ENCODE results near the gene CBFA2T2.
"Not testable (repeated sequence)": the region's sequence is repeated elsewhere in the genome, so short reads cannot be mapped to it uniquely, and the experiment has no call there.

Gene CBFA2T2

DNA sequence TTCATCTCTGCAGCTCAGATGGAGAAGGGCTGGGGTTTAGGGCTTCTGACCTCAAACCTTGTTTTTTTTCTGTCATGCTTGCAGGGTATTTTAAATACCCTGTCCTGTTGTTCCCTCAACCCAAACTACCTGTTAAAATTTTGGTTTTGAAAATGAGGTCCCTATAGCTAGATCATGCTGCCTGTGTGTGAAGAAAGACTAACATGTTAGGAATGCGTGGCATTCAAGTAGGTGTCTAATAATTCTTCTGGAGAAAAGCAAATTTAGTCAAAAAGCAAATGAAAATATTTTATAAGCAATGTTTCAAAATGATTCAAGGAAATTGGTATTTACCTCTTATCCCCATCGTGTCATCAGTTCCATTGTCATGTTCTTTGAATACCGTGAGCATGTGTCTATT is 95.1 kb downstream of the CBFA2T2 start:
- no peak for DNase-seq

DNA sequence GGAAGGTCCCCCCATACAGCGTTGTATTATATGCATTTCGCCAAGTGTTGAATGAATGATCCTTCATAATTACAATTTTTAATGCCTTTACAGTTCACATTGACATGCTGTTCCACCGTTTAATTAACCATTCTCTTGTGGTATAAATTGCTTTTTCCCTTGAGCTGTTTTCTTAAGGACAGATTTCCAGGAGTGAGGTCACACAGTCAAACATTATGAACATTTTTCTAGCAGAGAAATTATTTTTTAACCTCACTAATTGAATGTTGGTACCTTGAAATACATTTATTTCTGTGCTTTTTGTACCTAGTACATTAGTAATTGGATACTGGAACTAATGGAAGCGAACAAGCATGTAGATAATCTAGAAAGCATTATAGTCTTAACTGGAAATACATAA is 95.5 kb downstream of the CBFA2T2 start:
- no peak for DNase-seq

DNA sequence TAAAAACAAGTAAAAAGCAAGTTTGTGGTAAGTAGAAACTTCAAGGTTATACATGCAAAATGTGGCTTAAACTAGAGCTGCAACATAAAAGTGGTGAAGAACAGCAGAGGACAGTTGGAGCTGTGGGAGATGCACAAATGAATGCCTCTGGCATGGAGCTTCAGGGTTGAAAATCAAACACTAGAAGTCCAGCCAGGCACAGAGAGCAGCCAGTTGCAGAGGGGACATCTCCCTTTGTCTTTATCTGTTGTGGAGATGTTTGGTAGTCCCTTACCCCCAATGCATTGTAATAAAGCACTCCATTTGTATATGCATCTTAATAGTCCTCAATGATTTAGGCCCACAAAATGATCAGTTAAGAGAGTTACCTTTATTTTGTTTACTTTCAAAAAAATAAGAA is 99.2 kb downstream of the CBFA2T2 start:
- no peak for DNase-seq

DNA sequence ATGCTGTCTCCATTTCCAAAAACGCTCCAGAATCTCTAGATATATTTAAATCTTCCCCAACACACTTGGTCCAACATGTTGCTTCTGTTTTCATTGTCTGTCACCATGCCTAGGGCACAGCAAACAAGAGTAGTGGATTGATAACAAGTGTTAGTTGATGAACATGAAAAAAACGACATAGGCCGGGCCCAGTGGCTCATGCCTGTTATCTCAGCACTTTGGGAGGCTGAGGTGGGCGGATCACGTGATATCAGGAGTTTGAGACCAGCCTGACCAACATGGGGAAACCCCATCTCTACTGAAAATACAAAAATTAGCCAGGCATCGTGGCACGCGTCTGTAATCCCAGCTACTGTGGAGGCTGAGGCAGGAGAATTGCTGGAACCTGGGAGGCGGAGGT is 102.0 kb downstream of the CBFA2T2 start:
- DNase-seq = not testable (repeated sequence)

DNA sequence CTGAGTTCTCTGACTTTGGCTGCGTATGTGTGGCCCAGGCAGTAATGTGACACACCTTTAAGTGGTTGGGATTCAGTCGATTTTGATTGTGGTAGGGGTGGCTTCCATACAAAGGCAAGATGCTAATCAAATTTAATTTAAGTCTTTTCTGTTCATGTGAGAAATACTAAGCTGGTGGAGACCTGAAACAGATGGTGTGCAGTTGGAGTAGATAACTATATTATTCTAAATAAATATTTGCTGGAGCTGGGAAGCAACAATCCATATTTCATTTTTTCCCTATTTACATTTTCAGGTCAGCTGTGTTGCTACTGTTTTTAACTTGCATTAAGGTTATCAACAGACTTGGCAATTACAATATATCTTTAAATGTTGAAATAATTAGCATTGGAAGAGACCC is 104.8 kb downstream of the CBFA2T2 start:
- no peak for DNase-seq

DNA sequence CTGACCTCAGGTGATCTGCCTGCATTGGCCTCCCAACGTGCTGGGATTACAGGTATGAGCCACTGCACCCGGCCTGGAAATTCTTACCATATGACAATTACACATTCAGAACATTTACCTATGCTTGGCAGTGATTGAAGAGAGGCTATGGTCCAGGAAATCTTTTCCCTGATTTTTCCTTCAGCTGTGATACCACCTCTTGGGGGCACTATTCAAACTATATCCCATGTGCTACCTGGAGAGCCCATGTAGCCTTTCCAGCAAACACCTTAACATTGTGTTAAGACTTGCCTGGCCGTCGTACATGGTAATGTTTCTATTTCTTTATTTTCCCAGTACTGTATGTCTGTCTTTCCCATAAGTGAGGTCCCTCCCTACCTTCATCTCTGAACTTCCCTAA is 110.5 kb downstream of the CBFA2T2 start:
- DNase-seq = no peak

DNA sequence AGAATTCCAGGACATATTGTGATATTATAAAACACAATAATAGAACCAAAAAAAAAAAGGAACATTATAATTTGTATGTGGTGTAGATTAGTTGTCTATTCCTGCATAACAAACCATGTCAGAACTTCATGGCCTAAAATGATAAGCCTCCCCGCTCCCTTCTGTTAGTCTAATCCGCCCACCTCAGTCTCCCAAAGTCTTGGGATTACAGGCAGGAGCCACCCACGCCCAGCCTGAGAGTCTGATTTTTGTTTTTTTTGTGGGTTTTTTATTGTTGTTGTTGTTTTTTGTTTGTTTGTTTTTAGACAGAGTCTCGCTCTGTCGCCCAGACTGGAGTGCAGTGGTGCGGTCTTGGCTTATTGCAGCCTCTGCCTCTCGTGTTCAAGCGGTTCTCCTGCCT is 111.1 kb downstream of the CBFA2T2 start:
- no peak for DNase-seq

DNA sequence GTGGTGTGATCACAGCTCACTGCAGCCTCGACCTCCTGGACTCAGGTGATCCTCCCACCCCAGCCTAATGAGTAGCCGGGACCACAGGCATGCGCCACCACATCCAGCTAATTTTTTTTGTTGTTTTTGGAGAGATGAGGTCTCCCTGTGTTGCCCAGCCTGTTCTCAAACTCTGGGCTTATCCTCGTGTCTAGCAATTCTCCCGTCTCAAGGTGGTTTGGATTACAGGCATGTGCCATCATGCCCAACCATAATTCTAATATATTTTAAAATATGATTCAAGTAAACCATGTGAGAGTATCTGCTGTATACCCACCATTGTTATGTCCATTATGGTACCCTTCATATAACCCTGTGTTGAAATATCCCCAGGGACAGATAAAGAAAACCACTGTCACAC is 112.0 kb downstream of the CBFA2T2 start:
- DNase-seq = no peak

DNA sequence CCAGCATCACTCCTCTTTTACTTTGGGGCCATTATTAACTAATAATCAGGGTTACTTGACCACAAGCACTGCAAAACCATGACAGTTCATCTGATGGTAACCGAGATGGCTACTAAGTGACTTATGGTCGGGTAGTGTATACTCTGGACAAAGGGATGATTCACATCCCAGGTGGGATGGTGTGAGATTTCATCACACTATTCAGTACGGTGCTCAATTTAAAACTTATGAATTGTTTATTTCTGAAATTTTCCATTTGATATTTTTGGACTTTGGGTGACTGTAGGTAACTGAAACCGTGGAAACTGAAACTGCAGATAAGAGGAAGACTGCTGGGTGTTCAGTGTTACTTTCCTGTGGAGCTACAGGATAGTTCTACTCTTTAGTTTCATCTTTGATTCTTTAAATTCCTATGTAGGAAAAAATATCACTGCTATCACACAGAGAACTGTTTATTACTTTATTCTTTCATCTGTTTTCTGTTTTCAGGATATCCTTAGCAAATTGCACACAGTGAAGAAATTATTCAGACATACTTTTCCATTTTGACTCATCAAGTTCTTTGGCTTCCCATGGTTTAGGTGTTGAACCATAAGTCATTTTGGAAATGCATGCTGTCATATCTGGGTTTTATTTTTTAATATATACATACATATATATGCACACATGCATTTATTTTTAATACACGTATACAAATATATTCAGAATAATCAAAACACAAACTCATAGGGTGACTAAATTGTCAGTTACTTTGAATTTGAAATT is 113.1 kb downstream of the CBFA2T2 start:
- no peak for DNase-seq

DNA sequence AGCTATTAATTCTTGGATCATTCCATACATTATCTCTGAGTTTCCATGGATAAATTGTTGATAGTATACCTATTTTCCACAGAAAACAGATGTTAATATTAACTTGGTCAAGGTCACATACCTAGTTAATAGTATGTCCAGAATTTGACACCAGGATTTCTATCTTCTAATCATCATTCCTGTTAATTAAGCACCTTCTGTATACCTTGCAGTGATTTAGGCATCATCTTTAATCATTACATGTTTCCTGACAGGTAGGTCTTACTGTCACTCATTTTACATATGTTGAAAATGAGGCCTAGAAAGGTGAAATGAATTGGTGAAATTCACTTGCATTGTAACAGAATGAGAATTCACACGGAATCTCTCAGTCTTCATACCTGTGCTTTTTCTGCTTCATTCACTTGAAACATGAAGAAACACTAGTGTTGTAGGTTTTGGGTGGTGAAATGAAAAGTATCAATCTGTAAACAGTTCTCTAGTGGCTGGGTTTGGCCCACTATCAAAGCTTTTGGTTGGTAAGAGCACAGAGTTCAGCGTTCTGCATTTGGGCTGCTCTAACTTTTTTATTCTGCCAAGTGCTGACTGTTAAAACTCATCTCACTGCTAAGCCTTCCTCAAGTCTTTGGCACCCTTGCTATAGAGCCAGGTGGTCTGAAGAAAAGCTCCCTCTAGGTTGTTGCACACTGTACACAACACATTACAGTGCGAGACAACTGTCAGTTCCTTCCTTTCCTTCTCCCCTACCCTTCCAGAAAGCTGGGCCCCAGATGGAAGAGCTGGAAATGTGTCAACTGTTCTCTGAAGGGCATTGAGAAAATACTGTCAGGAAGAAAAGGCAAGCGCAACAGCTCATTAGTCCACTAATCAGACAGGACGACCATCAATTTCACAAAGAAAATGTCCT is 114.4 kb downstream of the CBFA2T2 start:
- no peak for DNase-seq

DNA sequence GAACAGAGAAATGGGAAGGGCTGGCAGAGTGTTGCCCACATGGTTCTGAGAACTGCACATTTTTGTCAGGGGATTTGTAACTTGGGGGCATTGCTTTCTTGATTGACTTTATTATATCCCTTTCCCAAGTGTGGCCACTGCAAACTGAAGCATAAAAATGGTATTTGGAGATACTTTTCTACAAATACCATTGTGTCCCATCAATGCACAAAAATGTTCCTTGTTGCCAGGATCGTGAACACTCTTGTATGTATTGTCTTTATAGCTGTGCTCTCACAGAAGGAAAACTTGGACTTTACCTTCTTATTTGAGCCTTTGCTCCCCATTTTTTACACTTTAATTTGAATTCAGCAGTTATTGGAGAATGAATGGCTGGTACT is 115.1 kb downstream of the CBFA2T2 start:
- no peak for DNase-seq

DNA sequence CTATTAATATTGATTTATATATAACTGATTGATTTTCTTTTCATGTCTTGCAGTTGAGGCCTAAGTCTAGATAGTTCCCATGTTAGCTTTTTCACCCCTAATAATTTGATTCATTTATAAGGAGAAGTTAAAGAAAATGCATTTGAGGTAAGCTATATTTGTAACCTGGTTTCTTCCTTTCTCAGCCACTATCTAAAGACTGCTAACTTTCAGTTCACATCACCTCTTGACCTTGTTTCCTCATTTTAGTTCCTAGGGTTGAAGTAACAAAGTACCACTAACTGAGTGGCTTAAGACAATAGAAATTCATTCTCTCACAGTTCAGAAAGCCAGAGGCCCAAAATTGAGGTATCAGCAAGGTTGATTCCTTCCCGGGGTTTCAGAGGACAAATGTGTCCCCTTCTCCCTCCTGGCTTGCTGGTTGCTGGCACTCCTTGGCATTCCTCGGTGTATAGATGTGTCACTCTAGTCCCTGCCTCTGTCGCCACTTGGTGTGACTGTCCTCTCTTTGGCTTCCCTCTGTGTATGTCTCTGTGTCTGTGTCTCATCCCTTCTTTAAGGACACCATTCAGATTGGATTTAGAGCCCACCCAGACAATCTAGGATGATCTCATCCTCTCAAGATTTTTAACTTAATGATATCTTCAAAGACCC is 116.3 kb downstream of the CBFA2T2 start:
- DNase-seq = no peak

DNA sequence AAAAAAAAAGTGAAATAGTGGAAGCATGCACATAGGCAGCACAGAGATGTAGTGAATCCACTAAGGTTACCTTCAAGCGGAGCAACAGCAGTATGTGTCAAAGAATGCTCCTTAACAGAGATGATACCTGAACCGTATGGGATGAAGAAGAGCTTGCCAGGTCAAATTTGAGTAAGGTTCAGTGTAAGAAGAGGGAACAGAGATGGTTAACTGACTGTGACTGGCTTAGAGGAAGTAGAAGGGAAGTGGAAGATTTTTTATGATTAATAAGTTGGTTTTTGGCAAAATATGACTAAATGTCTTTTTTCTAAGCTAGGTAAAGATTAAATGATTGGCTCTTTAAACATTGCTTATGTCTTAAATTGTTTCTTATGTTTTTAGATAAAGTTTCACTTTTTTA is 119.6 kb downstream of the CBFA2T2 start:
- DNase-seq = no peak

DNA sequence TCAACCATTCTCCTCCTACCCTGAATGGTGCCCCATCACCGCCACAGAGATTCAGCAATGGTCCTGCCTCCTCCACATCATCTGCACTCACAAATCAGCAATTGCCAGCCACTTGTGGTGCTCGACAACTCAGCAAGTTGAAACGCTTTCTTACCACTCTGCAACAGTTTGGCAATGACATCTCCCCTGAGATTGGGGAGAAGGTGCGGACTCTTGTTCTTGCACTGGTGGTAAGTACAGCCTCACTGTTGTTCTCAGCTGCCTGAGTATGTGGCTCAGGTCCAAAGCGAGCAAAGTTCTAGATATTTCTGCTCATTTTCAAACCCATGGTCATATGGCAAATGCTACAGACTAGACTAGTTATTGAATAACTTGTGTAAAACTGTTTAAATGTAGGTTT is 121.2 kb downstream of the CBFA2T2 start:
- DNase-seq = no peak

DNA sequence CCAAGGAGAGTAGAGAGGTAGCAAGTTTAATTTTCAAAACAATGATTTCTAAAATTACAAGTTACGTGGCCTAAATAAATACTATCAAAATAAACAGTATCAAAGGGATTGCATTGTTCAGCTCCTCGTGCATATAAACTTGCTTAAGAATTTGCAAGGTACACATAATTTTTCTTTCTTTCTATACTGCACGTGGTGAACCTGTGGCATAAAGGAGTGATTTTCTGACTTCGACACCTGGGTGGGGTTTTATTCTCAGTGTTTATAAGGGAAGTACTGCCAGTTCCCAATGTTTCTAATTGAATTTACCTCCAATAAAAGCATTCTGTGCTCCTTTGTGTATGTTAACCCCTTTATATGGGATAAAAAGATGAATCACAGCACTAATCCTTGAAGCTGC is 122.1 kb downstream of the CBFA2T2 start:
- DNase-seq = no peak

DNA sequence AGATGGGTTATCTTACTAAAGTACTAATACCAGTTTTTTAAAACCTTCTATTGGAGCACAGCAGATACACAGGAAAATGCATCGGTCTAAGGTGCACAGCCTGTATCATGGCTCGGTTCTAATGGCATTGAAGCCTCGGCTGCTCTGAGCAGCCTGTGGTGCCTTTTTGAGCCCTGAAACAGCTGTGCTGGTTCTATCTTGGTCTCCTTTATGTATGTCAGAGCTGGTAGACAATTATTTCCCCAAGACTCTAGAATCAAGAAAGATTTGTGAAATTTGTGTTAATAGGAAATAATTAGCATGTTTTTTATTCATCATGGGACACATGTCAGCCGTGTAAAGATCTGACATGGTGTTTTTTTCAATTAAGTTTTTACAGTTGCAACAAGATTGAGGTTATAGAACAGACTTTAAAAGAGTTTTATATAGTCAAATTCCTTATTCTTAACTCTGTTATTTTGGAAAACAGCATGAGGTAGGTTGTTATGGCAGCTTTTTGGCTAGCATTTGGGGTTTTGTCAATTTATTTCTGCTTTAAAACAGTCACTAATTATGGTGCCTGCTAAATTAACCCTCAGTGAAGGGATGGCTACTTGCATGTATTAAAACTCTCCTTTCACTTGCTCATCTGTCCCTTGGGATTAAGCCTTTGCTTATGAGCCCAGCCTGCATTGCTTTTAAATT is 132.0 kb downstream of the CBFA2T2 start:
- DNase-seq = no peak

DNA sequence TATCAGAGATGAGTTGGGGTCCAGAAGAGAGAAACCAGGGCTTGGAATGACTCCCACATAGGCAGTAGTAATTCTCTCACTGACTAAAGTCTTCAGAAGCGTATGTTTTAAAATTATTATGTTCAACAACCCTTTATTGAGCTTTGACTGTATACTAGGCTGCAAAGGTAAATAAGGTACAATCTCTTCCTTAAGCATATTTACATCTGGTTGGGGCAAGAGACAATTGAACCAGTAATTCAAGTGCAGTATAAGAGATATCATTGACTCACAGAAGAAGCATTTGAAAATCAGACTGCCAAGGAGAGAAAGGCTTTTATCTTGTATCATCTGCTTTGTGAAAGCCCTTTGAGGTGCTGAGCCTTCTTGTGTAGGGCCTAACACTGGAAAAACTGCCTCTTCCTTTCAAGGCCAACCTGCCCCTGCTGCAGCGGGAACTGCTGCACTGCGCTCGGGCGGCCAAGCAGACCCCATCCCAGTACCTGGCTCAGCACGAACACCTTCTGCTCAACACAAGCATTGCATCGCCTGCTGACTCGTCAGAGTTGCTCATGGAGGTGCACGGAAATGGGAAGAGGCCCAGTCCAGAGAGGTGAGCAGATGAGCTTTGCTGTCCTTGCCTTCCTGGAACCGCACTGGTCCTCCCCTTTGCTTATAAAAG is 132.9 kb downstream of the CBFA2T2 start:
- no peak for DNase-seq

DNA sequence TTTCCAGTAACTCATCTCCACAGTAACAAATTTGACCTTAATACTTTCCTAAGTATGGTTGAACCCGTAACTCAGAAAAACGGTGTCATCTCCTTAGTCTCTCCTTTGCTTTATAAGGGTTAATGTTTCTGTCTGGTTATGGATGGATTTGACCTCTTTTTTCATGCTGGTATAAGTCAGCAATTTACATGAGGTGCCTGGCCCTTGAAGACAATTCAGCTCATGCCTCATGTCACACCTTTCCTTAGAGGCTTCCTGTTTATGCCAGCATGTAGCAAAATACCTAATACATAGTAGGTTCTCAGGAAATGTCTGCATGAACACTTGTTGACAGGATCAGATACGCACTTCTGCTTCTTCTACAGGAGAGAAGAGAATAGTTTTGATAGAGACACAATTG is 134.5 kb downstream of the CBFA2T2 start:
- DNase-seq = no peak

DNA sequence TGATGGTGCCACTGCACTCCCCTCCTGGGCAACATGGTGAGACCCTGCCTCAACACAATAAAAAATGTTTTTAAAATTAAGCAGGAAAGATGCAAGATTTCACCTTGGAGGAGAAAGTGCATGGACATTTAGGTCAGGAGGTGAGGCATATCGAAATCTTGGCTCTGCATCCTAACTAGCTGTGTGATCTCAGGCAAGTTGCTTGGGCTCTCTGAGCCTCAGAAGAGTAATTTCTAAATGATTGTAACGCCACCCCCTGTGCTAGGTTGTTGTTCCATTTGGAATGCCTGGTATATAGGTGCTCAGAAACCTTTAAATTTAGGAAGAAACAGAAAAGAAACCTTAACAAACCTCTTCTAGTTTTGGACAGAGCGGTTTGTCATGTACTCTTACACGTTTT is 136.3 kb downstream of the CBFA2T2 start:
- DNase-seq = no peak

DNA sequence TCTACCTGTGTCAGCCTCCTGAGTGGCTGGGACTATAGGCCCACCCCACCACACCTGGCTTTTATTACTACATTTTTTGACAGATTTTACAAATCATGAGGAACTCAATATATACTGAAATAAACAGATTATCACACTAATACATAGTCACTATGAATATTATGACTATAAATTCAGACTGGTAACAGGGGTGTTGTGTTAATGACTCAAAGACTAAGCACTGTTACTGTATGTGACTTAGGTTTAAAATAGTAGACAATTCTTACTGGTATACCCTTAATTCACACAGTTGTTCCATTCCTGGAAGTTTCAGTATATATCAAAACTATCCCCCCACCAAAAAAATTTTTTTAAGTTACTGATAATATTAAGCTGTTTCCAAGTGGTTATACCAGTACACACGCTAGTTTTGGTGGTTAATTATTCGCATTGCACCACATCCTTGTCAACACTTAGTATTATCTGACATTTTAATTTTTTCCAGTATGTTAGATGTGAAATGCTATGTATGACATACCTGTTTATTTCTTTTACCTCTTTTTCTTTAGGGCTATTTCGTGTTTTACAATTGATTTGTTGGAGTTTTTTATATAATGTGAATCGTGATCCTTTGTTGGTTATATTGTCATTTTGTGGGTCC is 137.8 kb downstream of the CBFA2T2 start:
- no peak for DNase-seq

DNA sequence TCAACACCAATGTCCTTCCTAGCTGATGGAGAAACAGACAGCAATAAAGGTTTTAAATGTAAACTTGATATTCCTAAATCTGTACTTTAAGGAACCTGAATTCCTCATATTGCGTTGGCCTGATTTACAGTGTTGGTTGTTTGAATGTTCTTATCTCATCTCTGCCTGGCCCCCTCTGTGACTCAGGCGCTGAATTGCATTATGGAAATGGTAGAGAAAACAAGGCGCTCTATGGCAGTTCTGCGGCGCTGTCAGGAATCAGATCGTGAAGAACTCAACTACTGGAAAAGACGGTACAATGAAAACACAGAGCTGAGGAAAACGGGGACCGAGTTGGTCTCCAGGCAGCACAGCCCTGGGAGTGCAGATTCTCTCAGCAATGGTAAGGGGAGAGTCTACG is 139.6 kb downstream of the CBFA2T2 start:
- DNase-seq = no peak

DNA sequence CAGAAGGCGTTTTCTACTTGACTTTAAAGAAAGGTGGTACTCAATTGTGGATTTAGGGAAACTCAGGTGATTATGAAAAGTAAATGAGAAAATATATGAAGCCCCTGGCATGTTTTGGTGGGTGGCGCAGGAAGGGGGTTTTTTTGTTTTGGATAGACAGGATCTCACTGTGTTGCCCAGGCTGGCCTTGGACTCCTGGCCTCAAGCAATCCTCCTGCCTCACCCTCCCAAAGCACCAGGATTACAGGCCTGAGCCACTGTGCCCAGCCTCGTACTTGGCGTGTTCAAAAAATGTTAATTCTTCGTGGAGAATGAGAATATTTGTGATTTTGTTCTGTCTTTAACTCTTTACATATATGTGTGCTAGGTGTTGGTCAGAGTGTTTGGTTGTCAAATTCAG is 140.1 kb downstream of the CBFA2T2 start:
- no peak for DNase-seq

Measured in NCI-H1417 treated with DMSO at 0.1 percent for 48 hours (cell line).